Stimulated activated naive CD8-positive, alpha-beta T cell treated with anti-CD3 and anti-CD28 coated beads, Interleukin-15, Interleukin-2, amounts not matched to agents 100 U/mL and 50 U/mL, for 24 hours (primary cell): ENCODE results near the gene SDR42E2.
"Not testable (repeated sequence)": the region's sequence is repeated elsewhere in the genome, so short reads cannot be mapped to it uniquely, and the experiment has no call there.

Experiments
- ATAC-seq: fragments of 150-1000 bp; cut with Tn5 transposase; one replicate; pipeline ENCODE4 v1.10.0; 2021
- DNase-seq: peaks from one replicate; pipeline ENCODE4 v3.0.0; 2021

The SDR42E2 gene

DNA sequence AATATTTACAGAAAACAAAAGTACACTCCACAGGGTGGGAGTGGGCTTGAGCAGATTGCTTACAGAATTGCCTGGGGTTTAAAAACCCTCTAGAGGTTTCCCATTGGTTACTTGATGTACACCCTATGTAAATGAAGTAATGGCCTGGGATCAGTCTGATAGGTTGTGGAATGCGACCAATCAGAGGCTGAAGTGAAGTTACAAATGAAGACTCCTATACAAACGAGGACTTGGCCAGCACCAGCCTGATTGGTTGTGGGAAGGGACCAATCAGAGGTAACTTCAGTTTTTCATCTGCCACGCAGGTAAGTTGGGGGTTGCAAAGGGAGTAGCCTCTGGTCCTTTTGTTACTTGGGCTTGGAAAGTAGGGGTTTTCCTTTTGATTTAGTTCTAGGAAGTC lies 52.6 kb downstream of the SDR42E2 start:
- no peak for DNase-seq
- ATAC-seq: no peak

GRCh38 chr16:22216191-22216831 lies 54.0 kb downstream of the SDR42E2 start:
- no peak for DNase-seq
- peak; percentile 35 for ATAC-seq

GRCh38 chr16:22216832-22217225 lies 54.5 kb downstream of the SDR42E2 start:
- DNase-seq, ATAC-seq: not testable (repeated sequence)

DNA sequence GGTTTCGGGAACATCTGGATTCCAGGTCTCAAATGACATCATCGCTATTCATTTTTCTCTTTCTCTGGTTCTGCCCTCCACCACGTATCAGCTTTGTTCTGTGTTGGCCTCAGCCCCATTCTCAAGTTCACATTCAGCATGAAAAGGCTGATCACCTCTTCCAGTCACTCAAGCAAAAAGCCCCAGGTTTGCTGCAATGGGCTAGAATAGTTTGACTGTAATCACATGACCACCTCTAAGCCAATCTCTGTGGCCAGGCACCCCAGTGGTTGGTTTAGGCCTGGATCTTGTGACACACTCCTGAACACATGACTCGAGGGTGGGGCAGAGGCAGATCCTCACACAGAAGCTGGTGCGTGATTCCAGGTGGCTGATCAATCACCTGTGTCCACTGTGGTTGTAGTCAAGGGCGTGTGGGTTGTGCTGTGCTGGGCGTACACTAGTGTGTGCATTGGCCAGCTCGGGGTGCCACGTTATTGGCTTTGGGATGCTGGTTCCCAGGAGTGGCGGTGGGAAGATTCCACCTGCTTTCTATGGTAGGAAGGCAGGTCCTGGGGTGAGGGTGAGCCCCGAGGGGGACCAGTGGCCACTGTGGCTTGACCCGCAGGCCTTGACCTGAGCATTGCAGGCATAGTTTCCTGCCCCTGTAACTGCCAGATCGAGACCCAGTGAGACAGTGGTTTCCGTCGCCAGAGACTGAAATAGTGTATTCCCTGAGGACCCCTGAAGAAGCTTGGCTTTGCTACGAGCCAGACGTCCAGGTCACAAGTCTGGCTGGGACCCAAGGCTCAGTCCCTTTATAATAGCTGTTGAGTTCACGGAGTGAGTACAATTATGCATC lies 55.8 kb downstream of the SDR42E2 start:
- ATAC-seq (peak; percentile 64), DNase-seq (no peak)

GRCh38 chr16:22219389-22220068 lies 57.2 kb downstream of the SDR42E2 start:
- DNase-seq: no peak
- ATAC-seq: no peak

DNA sequence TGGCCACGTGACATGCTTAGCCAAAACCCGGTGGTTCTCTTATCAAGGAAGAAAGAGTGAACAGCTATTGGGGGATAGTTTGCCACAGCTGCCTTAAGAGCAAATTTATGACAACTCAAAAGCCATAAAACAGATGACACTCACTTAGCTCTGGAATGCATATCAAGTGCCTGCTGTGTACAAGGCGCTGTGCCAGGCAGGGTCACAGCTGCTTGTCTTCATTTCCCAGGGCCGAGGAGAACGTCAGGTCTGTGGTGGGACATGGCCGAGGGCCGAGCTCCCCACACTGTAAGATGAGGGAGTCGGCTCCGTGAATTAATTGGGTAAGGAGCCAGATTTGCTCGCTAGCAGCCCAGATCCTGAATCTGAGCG lies 57.7 kb downstream of the SDR42E2 start:
- ATAC-seq (no peak), DNase-seq (no peak)

DNA sequence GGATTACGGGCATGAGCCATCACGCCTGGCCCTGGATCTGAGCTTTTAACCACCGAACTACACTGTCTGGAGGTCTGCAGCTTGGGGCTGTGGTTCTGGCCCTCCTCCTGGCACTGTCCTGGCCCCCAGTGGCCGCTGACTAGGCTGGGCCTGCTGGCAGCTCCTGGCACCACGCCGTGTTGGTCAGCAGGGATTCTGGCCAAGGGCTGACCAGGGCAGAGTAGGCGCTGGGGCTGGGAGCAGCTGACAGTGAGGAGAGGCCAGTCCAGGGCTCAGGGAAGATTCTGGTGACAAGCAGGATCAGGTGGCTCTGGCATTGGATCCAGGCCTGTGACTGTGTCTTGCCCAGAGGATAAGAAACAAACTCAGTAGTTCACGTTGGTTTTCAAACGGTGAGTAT lies 58.4 kb downstream of the SDR42E2 start:
- no peak for DNase-seq
- ATAC-seq: no peak

DNA sequence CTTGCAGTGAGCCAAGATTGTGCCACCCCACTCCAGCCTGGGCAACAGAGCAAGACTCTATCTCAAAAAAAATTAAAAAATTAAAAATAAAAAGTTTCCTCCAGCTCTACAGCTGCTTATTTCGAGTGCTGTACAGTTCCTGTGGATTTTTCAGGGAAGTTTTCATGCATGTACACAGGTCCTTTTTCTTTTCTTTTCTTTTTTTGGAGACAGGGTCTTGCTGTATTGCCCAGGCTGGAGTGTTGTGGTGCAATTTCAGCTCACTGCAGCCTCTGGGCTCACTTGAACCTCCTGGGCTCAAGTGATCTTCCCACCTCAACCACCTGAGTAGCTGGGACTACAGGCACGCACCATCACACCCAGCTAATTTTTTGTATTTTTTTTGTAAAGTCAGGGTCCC lies 59.7 kb downstream of the SDR42E2 start:
- no peak for DNase-seq
- ATAC-seq: no peak

GRCh38 chr16:22222998-22223397 lies 60.7 kb downstream of the SDR42E2 start:
- DNase-seq: no peak
- no peak for ATAC-seq

DNA sequence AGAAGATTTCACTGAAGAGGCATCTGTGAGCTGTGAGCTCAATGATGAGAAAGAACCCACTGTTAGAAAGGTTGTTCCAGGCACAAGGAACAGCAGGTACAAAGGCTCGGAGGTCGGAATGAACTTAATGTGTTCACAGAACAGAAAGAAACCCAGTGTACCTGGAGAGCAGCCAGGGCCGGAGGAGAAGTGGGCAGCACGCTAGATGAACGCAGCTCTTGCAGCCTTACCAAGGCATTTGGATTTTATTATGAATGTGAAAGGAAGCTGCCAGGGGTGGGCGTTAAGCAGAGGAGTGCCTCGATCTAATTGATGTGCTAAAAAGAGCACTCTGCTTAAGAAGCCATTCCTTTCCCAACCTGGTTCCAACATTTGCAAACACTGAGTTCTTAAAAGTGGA lies 62.8 kb downstream of the SDR42E2 start:
- no peak for ATAC-seq
- DNase-seq: no peak

GRCh38 chr16:22229889-22230288 lies 67.6 kb downstream of the SDR42E2 start:
- DNase-seq: no peak

GRCh38 chr16:22232277-22233036 lies 70.2 kb downstream of the SDR42E2 start:
- peak; percentile 97 for ATAC-seq

More at GRCh38 chr16:22229889-22230288, 67.6 kb downstream of the SDR42E2 start:
- ATAC-seq: no peak

DNA sequence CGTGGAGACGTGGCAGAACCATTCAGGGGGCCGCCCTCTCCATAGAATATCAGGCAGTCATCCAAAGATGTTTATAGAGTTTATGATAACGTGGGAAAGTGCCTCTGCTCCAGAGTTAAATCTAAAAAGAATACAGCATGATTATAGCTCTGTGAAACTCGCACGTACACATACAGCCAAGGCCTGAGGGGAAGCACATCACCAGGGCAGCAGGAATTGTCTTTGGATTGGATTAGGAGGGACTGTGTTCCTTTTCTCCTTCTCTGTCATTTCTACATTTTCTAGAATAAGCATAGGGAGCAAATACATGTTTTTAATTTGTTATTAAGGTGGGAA lies 70.7 kb downstream of the SDR42E2 start:
- no peak for DNase-seq
- no peak for ATAC-seq

More at GRCh38 chr16:22232277-22233036, 70.2 kb downstream of the SDR42E2 start:
- DNase-seq: peak; percentile 48

DNA sequence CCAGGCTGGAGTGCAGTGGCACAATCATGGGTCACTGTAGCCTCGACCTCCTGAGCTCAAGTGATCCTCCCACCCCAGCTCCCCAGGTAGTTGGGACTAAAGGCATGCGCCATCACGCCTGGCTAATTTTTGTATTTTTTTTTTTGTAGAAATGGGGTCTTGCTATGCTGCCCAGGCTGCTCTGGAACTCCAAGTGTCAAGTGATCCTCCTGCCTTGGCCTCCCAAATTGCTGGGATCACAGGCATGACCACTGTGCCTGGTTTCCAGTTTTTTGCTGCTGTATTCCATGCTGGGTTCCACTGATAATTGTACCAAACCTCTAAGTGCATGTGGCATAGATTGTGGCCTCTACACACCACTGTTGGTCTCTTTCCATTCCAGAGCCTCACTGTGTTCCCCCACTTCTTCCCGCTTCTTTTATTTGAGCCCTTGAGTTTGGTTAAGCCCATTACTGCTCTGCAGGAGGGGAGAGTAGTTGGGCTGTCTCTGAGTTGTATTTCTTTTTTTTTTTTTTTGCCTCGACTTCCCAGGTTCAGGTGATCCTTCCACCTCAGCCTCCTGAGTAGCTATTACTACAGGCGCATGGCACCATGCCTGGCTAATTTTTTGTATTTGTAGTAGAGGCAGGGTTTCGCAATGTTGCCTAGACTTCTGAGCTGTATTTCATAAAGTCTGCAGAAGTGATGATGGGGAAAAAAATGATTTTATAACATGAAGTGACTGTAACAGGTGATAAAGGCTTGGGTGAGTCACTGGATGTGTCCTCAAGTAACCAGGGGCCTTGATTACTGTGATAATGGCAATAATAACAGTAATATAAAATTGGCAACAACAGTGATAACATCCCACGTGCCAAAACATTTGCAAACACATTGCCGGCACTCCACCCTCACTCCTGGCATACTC lies 73.8 kb downstream of the SDR42E2 start:
- ATAC-seq (no peak), DNase-seq (no peak)

- ATAC-seq: no peak
- DNase-seq: no peak
Observed at GRCh38 chr16:22239131-22239805, 77.0 kb downstream of the SDR42E2 start.

DNA sequence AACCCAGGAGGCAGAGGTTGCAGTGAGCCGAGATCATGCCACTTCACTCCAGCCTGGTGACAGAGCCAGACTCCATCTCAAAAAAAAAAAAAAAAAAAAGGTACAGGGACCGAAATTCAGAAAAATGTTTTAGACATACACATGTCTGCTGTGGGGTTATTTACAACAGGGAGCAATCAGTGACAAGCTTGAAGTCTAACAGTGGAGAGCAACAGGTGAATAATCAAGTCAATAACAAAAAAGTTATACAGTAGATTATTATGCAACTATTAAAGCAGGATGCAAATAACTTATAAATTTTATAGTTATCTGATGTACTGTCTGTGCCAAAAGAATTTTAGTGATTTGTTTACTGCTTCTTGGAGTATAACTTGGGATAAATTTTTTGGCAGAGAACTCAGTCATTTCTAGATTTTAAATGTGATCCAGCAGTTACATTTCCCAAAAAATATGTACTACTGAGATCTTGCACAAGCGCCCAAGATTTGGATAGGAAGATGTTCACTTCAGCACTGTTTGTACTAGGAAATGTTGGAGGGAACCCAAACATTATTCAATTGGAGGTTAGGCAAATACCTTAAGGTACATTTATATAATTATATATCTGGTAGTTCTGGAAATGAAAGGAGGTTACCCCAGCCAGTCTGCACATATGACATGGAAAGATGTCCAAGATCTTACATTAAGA lies 77.9 kb downstream of the SDR42E2 start:
- ATAC-seq (no peak), DNase-seq (no peak)
